Mucosa of rectum (tissue), 2 donors: ENCODE results near the gene NAALADL2.

Experiments used
- H3K27ac ChIP-seq, 2 donors: one replicate each; pipeline ENCODE4 v1.7.0; 2013; ENCODE audit warnings: inconsistent platforms in 2 of 2, low read depth in 2 of 2, low read length in 2 of 2
- H3K27me3 ChIP-seq, 2 donors: one replicate each; pipeline ENCODE4 v1.7.0; 2013; ENCODE audit warnings: low read length in 2 of 2; ENCODE audit not compliant: control insufficient read depth in 2 of 2, insufficient read depth in 2 of 2
- H3K36me3 ChIP-seq, 2 donors: one replicate each; pipeline ENCODE4 v1.7.0; 2013; ENCODE audit warnings: low read length in 2 of 2; ENCODE audit not compliant: control insufficient read depth in 2 of 2, insufficient read depth in 2 of 2
- H3K4me1 ChIP-seq, 2 donors: one replicate each; pipeline ENCODE4 v1.7.0; 2013; ENCODE audit warnings: low read length in 2 of 2, mild to moderate bottlenecking in 1 of 2; ENCODE audit not compliant: control insufficient read depth in 2 of 2, insufficient read depth in 2 of 2
- H3K4me3 ChIP-seq, 2 donors: one replicate each; pipeline ENCODE4 v1.7.0; 2013; ENCODE audit warnings: low read length in 2 of 2
- H3K9ac ChIP-seq, 2 donors: one replicate each; pipeline ENCODE4 v1.7.0; 2013; ENCODE audit warnings: low read length in 2 of 2, low read depth in 1 of 2, mild to moderate bottlenecking in 1 of 2
- H3K9me3 ChIP-seq, 2 donors: one replicate each; pipeline ENCODE4 v1.7.0; 2013; ENCODE audit warnings: low read length in 2 of 2; ENCODE audit not compliant: control insufficient read depth in 2 of 2
- donor health status: healthy.
- donor health status: Normal muscosa, but diverticular disease.

Gene NAALADL2

GRCh38 chr3:174940151-174940550 lies 81.0 kb downstream of the NAALADL2 start:
- no peak overlapping the region for H3K27ac ChIP-seq
- H3K9ac ChIP-seq = no peak overlapping the region
- H3K4me1 ChIP-seq = peaks cover 0 to 5% of the 10 kb centered on the region in 2 donors
- no peaks in the 10 kb centered on the region for H3K36me3 ChIP-seq
- no peaks in the 10 kb centered on the region for H3K9me3 ChIP-seq
- H3K27me3 ChIP-seq = no peaks in the 10 kb centered on the region
- no peak overlapping the region for H3K4me3 ChIP-seq

- no peaks in the 10 kb centered on the region for H3K36me3 ChIP-seq
- no peaks in the 10 kb centered on the region for H3K27me3 ChIP-seq
- no peak overlapping the region for H3K4me3 ChIP-seq
- no peak overlapping the region for H3K9ac ChIP-seq
- no peaks in the 10 kb centered on the region for H3K9me3 ChIP-seq
- no peak overlapping the region for H3K27ac ChIP-seq
- no peaks in the 10 kb centered on the region for H3K4me1 ChIP-seq
Measured at GRCh38 chr3:174945276-174945675, 86.1 kb downstream of the NAALADL2 start.

- H3K9me3 ChIP-seq = no peaks in the 10 kb centered on the region
- no peaks in the 10 kb centered on the region for H3K36me3 ChIP-seq
- no peak overlapping the region for H3K27ac ChIP-seq
- H3K4me1 ChIP-seq = no peaks in the 10 kb centered on the region
- H3K27me3 ChIP-seq = no peaks in the 10 kb centered on the region
- H3K9ac ChIP-seq = no peak overlapping the region
- no peak overlapping the region for H3K4me3 ChIP-seq
Measured at GRCh38 chr3:174945951-174946350, 86.8 kb downstream of the NAALADL2 start.

- no peak overlapping the region for H3K9ac ChIP-seq
- no peaks in the 10 kb centered on the region for H3K9me3 ChIP-seq
- H3K36me3 ChIP-seq = no peaks in the 10 kb centered on the region
- no peaks in the 10 kb centered on the region for H3K4me1 ChIP-seq
- no peak overlapping the region for H3K4me3 ChIP-seq
- no peaks in the 10 kb centered on the region for H3K27me3 ChIP-seq
- no peak overlapping the region for H3K27ac ChIP-seq
Measured at GRCh38 chr3:174949523-174949922, 90.4 kb downstream of the NAALADL2 start.

GRCh38 chr3:174951034-174951433 lies 91.9 kb downstream of the NAALADL2 start:
- Histone ChIP-seq H3K9ac (no peak overlapping the region), H3K4me3 (no peak overlapping the region), H3K9me3 (no peaks in the 10 kb centered on the region), H3K27ac (no peak overlapping the region), H3K36me3 (no peaks in the 10 kb centered on the region), H3K4me1 (no peaks in the 10 kb centered on the region), H3K27me3 (no peaks in the 10 kb centered on the region)

- no peaks in the 10 kb centered on the region for H3K9me3 ChIP-seq
- H3K9ac ChIP-seq = no peak overlapping the region
- no peak overlapping the region for H3K4me3 ChIP-seq
- H3K27me3 ChIP-seq = no peaks in the 10 kb centered on the region
- no peaks in the 10 kb centered on the region for H3K36me3 ChIP-seq
- H3K4me1 ChIP-seq = no peaks in the 10 kb centered on the region
- H3K27ac ChIP-seq = no peak overlapping the region
Measured at GRCh38 chr3:174951498-174952005, 92.4 kb downstream of the NAALADL2 start.

- no peaks in the 10 kb centered on the region for H3K9me3 ChIP-seq
Measured at GRCh38 chr3:174953068-174953467, 93.9 kb downstream of the NAALADL2 start.

GRCh38 chr3:174955513-174956016 lies 96.4 kb downstream of the NAALADL2 start:
- Histone ChIP-seq H3K36me3 (no peaks in the 10 kb centered on the region), H3K9ac (no peak overlapping the region), H3K27me3 (no peaks in the 10 kb centered on the region), H3K27ac (no peak overlapping the region), H3K4me1 (no peaks in the 10 kb centered on the region), H3K9me3 (no peaks in the 10 kb centered on the region), H3K4me3 (no peak overlapping the region)

More at GRCh38 chr3:174953068-174953467, 93.9 kb downstream of the NAALADL2 start:
- Histone ChIP-seq H3K27me3 (no peaks in the 10 kb centered on the region), H3K27ac (no peak overlapping the region), H3K36me3 (no peaks in the 10 kb centered on the region), H3K4me1 (no peaks in the 10 kb centered on the region), H3K4me3 (no peak overlapping the region), H3K9ac (no peak overlapping the region)

- Histone ChIP-seq H3K27me3 (no peaks in the 10 kb centered on the region), H3K27ac (no peak overlapping the region), H3K9ac (no peak overlapping the region), H3K4me3 (no peak overlapping the region), H3K36me3 (no peaks in the 10 kb centered on the region), H3K9me3 (no peaks in the 10 kb centered on the region), H3K4me1 (no peaks in the 10 kb centered on the region)
Measured at GRCh38 chr3:174957081-174957480, 97.9 kb downstream of the NAALADL2 start.

GRCh38 chr3:174957551-174958001 lies 98.4 kb downstream of the NAALADL2 start:
- H3K36me3 ChIP-seq = no peaks in the 10 kb centered on the region
- H3K27me3 ChIP-seq = no peaks in the 10 kb centered on the region
- H3K4me3 ChIP-seq = no peak overlapping the region
- H3K9me3 ChIP-seq = no peaks in the 10 kb centered on the region
- no peaks in the 10 kb centered on the region for H3K4me1 ChIP-seq
- H3K9ac ChIP-seq = no peak overlapping the region
- no peak overlapping the region for H3K27ac ChIP-seq
